Tibial nerve (tissue), 4 donors: ENCODE data around the gene SRP9. TPM values are rescaled to one million over a fixed set of nuclear protein-coding genes. Genes with fewer than 3 reads are reported as not detected.
A peak's percentile ranks its signal among the peaks of the same experiment; 100 is the strongest.
"Not testable (repeated sequence)": the region's sequence is repeated elsewhere in the genome, so short reads cannot be mapped to it uniquely, and the experiment has no call there.

Source experiments
- DNase-seq, 2 donors: peaks; one replicate each; pipeline ENCODE4 v3.0.0-alpha.2; 2019; ENCODE audit warnings: low spot score in 2 of 2
- H3K27ac ChIP-seq, 4 donors: fragments of 200-600 bp; sonication (generic) in 3 of 4; one replicate each; pipeline ENCODE4 v1.5.1; 2017 to 2019; ENCODE audit warnings: mild to moderate bottlenecking in 1 of 4
- H3K27me3 ChIP-seq, 2 donors: fragments of 200-600 bp; sonication (generic) in 1 of 2; one replicate each; pipeline versions ENCODE4 v1.5.1 to v1.6.0; 2017 to 2019
- H3K36me3 ChIP-seq, 3 donors: fragments of 200-600 bp; sonication (generic); one replicate each; pipeline ENCODE4 v1.5.1; 2018 to 2019
- H3K4me1 ChIP-seq, 4 donors: fragments of 200-600 bp; sonication (generic) in 3 of 4; one replicate each; pipeline ENCODE4 v1.5.1; 2017 to 2019
- H3K4me3 ChIP-seq, 4 donors: fragments of 200-600 bp; sonication (generic) in 3 of 4; one replicate each; pipeline ENCODE4 v1.5.1; 2017 to 2019; ENCODE audit warnings: mild to moderate bottlenecking in 1 of 4, moderate library complexity in 1 of 4
- H3K9me3 ChIP-seq, 4 donors: fragments of 200-600 bp; sonication (generic) in 3 of 4; one replicate each; pipeline ENCODE4 v1.5.1; 2017 to 2019
- CTCF ChIP-seq, 5 experiments: fragments of 200-600 bp in 3 of 5; fragments of 450-650 bp in 2 of 5; sonication (generic) in 3 of 5; IDR thresholded peaks; one replicate each; pipeline ENCODE4 v1.5.1; 2016 to 2019; ENCODE audit warnings: antibody characterized with exemption in 5 of 5, mild to moderate bottlenecking in 3 of 5, moderate library complexity in 2 of 5
- EP300 ChIP-seq, 2 donors: sonication (generic); formaldehyde crosslinking; IDR thresholded peaks; one replicate each; pipeline ENCODE4 v1.6.1; 2017; ENCODE audit warnings: antibody characterized with exemption in 2 of 2, mild to moderate bottlenecking in 1 of 2
- POLR2A ChIP-seq, 2 donors: fragments of 450-650 bp; IDR thresholded peaks; one replicate each; pipeline ENCODE4 v1.6.1; 2017; ENCODE audit warnings: antibody characterized with exemption in 2 of 2, mild to moderate bottlenecking in 2 of 2, moderate library complexity in 2 of 2
- WGBS, 2 donors: methylation state at CpG; one replicate each; pipeline ENCODE4 v1.1.5; 2018; 5-methylcytosine and 5-hydroxymethylcytosine counted together
- small RNA-seq: library from RNA; depleted of rRNA; stranded (forward); fragments of <200 nt; gene quantifications from one replicate; pipeline ENCODE3, GENCODE V24; 2016
- total RNA-seq, 4 donors: library from RNA; depleted of rRNA; stranded (reverse); fragments of >200 nt; gene quantifications; one replicate each; pipeline ENCODE4 v1.1.0, GENCODE V29; 2016

The SRP9 gene
- total RNA-seq, 4 donors from 2014 or later: 130 to 178 (median 146) TPM

GRCh38 chr1:225834417-225835329 lies 57.0 kb downstream of the SRP9 start:
- peak; percentile 44 to 75 for DNase-seq
- TF ChIP-seq POLR2A (IDR thresholded peaks at IDR 0.05) (no peak), EP300 (IDR thresholded peaks at IDR 0.05) (peak in 1 of 2 donors; percentile 80)
- 63 to 71% methylated on average over 7 of the region's 7 CpGs for WGBS, 2 donors
- Histone ChIP-seq H3K36me3 (peaks cover 0 to 70% (median 9%) of the 10 kb centered on the region in 3 donors), H3K4me1 (peaks cover 0 to 22% (median 6%) of the 10 kb centered on the region in 4 donors), H3K27me3 (no peaks in the 10 kb centered on the region), H3K27ac (peak overlapping the region in 2 of 4 donors; percentile 61 to 77), H3K4me3 (no peak overlapping the region), H3K9me3 (no peaks in the 10 kb centered on the region)

GRCh38 chr1:225835856-225836255 lies 58.2 kb downstream of the SRP9 start:
- 41 to 58% methylated on average over 3 of the region's 3 CpGs for WGBS, 2 donors
- TF ChIP-seq POLR2A (IDR thresholded peaks at IDR 0.05): no peak
- no peak for TF ChIP-seq EP300 (IDR thresholded peaks at IDR 0.05)
- no peak for TF ChIP-seq CTCF (IDR thresholded peaks at IDR 0.05)
- H3K27ac ChIP-seq: peak overlapping the region in 2 of 4 donors; percentile 15 to 49
- no peak overlapping the region for H3K4me3 ChIP-seq
- DNase-seq: peak; percentile 54 to 60
- no peaks in the 10 kb centered on the region for H3K27me3 ChIP-seq
- H3K4me1 ChIP-seq: peaks cover 0 to 22% (median 6%) of the 10 kb centered on the region in 4 donors
- no peaks in the 10 kb centered on the region for H3K9me3 ChIP-seq
- peaks cover 0 to 70% (median 9%) of the 10 kb centered on the region in 3 donors for H3K36me3 ChIP-seq

GRCh38 chr1:225836296-225836695 lies 58.7 kb downstream of the SRP9 start:
- not testable (repeated sequence) for H3K27me3 ChIP-seq, DNase-seq, H3K4me3 ChIP-seq, H3K9me3 ChIP-seq
- Histone ChIP-seq H3K36me3 (peaks cover 0 to 69% (median 9%) of the 10 kb centered on the region in 3 donors), H3K4me1 (peaks cover 0 to 22% (median 6%) of the 10 kb centered on the region in 4 donors), H3K27ac (peak overlapping the region in 2 of 4 donors; percentile 15 to 49)
- 84% methylated on average over 4 of the region's 4 CpGs for WGBS, 2 donors

- H3K4me3 ChIP-seq: no peak overlapping the region
- WGBS, 2 donors: 83 to 89% methylated on average over 13 to 14 of the region's 14 CpGs
- H3K27me3 ChIP-seq: no peaks in the 10 kb centered on the region
Measured at GRCh38 chr1:225838793-225839192, 61.2 kb downstream of the SRP9 start.

More at GRCh38 chr1:225838793-225839192, 61.2 kb downstream of the SRP9 start:
- DNase-seq: no peak
- H3K27ac ChIP-seq: no peak overlapping the region
- peaks cover 0 to 68% (median 0%) of the 10 kb centered on the region in 3 donors for H3K36me3 ChIP-seq
- TF ChIP-seq POLR2A (IDR thresholded peaks at IDR 0.05): no peak
- TF ChIP-seq CTCF (IDR thresholded peaks at IDR 0.05): no peak
- no peak for TF ChIP-seq EP300 (IDR thresholded peaks at IDR 0.05)
- peaks cover 0 to 22% (median 6%) of the 10 kb centered on the region in 4 donors for H3K4me1 ChIP-seq
- H3K9me3 ChIP-seq: no peaks in the 10 kb centered on the region

Small RNA genes lying within 50 kb of the gene (small RNA-seq; reads per million reads assigned to genes)
- gene RNU6-1304P: not detected

Other genes starting within 250 kb of the SRP9 start
- 10 to 100 TPM; 31.4 to 56.3 (median 45.3) TPM for gene ENAH, start 124.7 kb upstream of the SRP9 start, total RNA-seq
- 100 to 1,000 TPM in 3 of 4 donors, 10 to 100 TPM in 1; 80.1 to 203 (median 133) TPM for gene EPHX1, start 32.3 kb downstream of the SRP9 start, total RNA-seq
- 10 to 100 TPM; 63.2 to 91.5 (median 66.7) TPM for gene TMEM63A, start 104.6 kb downstream of the SRP9 start, total RNA-seq
- under 1 TPM in 1 of 4 donors, not detected in 3; 0.20 TPM for gene LEFTY1, start 111.3 kb downstream of the SRP9 start, total RNA-seq
- gene PYCR2, start 146.4 kb downstream of the SRP9 start, total RNA-seq: 10 to 100 TPM; 54.2 to 80.8 (median 59.0) TPM
- gene LEFTY2, start 163.4 kb downstream of the SRP9 start, total RNA-seq: not detected
- gene SDE2, start 221.5 kb downstream of the SRP9 start, total RNA-seq: 10 to 100 TPM; 15.0 to 27.5 (median 23.7) TPM